ENCODE measurements around the gene NOL9. TPM values are rescaled to one million over a fixed set of nuclear protein-coding genes. Genes with fewer than 3 reads are reported as not detected.

The NOL9 gene
- total and polyA plus RNA-seq, 2 of the 13 experiments (the other 11 are each of a cell fraction or from before 2014, with no cell fraction given), result 18.0 to 24.7 TPM

DNA sequence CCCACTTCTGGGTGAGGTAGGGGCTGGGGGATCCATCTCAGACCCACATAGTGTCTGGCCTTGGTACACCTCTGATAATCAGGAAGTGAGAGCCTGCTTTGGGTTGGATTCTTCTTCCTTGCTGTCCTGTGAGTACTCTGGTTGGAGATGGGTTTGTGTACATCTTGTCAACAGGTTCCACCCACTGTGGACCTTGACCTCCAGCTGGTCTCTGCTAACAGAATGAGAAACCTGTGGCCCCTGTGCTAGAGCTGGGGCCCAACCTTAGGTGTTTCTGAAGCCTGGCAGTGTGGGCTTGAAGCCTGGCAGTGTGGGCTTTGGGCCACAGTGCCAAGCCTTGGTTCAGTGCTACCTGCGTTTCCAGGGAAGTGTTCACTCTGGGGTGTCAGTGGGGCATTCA is 28.1 kb upstream of the NOL9 start (continued):
- TF ChIP-seq RXRA (CRISPR knock-in tag; IDR thresholded peaks at IDR 0.05), result peak; percentile 75; the same call in 1 of the 2 replicates
- TF ChIP-seq, protein P1, sequence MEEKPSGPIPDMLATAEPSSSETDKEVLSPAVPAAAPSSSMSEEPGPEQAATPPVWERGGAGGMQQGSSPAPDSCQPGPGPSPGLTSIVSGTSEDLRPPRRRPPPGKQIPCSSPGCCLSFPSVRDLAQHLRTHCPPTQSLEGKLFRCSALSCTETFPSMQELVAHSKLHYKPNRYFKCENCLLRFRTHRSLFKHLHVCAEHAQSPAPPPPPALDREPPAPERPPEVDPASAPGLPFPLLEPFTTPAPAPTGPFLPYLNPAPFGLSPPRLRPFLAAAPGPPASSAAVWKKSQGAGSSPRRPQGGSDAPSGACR (CRISPR knock-in tag; IDR thresholded peaks at IDR 0.05), result no peak
- TF ChIP-seq AKAP8 (CRISPR knock-in tag; IDR thresholded peaks at IDR 0.05), result no peak
- TF ChIP-seq NONO (IDR thresholded peaks at IDR 0.05), result no peak
- peak; percentile 83 for TF ChIP-seq NONO (CRISPR knock-in tag; conservative IDR thresholded peaks at IDR 0.05)
- TF ChIP-seq, protein P2, sequence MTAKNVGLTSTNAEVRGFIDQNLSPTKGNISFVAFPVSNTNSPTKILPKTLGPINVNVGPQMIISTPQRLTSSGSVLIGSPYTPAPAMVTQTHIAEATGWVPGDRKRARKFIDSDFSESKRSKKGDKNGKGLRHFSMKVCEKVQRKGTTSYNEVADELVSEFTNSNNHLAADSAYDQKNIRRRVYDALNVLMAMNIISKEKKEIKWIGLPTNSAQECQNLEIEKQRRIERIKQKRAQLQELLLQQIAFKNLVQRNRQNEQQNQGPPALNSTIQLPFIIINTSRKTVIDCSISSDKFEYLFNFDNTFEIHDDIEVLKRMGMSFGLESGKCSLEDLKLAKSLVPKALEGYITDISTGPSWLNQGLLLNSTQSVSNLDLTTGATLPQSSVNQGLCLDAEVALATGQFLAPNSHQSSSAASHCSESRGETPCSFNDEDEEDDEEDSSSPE (CRISPR knock-in tag; IDR thresholded peaks at IDR 0.05), result no peak
- TF ChIP-seq BCL6 (CRISPR knock-in tag; IDR thresholded peaks at IDR 0.05), result peak; percentile 67
- TF ChIP-seq ARNT2 (CRISPR knock-in tag; IDR thresholded peaks at IDR 0.05; ENCODE audit: low read depth), result no peak
- 0 out of 2 replicates have a peak, but pooled peaks have one; percentile 26 for TF ChIP-seq KMT2B (CRISPR knock-in tag; IDR thresholded peaks at IDR 0.05)
- TF ChIP-seq ZNF850 (CRISPR knock-in tag; conservative IDR thresholded peaks at IDR 0.05), result no peak
- TF ChIP-seq, protein P3, sequence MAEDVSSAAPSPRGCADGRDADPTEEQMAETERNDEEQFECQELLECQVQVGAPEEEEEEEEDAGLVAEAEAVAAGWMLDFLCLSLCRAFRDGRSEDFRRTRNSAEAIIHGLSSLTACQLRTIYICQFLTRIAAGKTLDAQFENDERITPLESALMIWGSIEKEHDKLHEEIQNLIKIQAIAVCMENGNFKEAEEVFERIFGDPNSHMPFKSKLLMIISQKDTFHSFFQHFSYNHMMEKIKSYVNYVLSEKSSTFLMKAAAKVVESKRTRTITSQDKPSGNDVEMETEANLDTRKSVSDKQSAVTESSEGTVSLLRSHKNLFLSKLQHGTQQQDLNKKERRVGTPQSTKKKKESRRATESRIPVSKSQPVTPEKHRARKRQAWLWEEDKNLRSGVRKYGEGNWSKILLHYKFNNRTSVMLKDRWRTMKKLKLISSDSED (CRISPR knock-in tag; IDR thresholded peaks at IDR 0.05), result no peak
- TF ChIP-seq ZNF101 (CRISPR knock-in tag; IDR thresholded peaks at IDR 0.05; ENCODE audit: borderline replicate concordance, low read depth), result no peak
- no peak for TF ChIP-seq ZNF724P (CRISPR knock-in tag; IDR thresholded peaks at IDR 0.05; ENCODE audit: borderline replicate concordance)
- TF ChIP-seq, protein P4, sequence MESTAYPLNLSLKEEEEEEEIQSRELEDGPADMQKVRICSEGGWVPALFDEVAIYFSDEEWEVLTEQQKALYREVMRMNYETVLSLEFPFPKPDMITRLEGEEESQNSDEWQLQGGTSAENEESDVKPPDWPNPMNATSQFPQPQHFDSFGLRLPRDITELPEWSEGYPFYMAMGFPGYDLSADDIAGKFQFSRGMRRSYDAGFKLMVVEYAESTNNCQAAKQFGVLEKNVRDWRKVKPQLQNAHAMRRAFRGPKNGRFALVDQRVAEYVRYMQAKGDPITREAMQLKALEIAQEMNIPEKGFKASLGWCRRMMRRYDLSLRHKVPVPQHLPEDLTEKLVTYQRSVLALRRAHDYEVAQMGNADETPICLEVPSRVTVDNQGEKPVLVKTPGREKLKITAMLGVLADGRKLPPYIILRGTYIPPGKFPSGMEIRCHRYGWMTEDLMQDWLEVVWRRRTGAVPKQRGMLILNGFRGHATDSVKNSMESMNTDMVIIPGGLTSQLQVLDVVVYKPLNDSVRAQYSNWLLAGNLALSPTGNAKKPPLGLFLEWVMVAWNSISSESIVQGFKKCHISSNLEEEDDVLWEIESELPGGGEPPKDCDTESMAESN (CRISPR knock-in tag; conservative IDR thresholded peaks at IDR 0.05), result 0 out of 2 replicates have a peak, but pooled peaks have one; percentile 34
- no peak for TF ChIP-seq MZF1 (CRISPR knock-in tag; IDR thresholded peaks at IDR 0.05; ENCODE audit: borderline replicate concordance)
- TF ChIP-seq KAT8 (CRISPR knock-in tag; IDR thresholded peaks at IDR 0.05), result peak; percentile 86
- TF ChIP-seq ZNF619 (CRISPR knock-in tag; IDR thresholded peaks at IDR 0.05), result no peak
- TF ChIP-seq, protein P5, sequence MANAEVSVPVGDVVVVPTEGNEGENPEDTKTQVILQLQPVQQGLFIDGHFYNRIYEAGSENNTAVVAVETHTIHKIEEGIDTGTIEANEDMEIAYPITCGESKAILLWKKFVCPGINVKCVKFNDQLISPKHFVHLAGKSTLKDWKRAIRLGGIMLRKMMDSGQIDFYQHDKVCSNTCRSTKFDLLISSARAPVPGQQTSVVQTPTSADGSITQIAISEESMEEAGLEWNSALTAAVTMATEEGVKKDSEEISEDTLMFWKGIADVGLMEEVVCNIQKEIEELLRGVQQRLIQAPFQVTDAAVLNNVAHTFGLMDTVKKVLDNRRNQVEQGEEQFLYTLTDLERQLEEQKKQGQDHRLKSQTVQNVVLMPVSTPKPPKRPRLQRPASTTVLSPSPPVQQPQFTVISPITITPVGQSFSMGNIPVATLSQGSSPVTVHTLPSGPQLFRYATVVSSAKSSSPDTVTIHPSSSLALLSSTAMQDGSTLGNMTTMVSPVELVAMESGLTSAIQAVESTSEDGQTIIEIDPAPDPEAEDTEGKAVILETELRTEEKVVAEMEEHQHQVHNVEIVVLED (CRISPR knock-in tag; IDR thresholded peaks at IDR 0.05; ENCODE audit: borderline replicate concordance), result no peak; the same call in 1 of the 2 replicates
- TF ChIP-seq, protein P6, sequence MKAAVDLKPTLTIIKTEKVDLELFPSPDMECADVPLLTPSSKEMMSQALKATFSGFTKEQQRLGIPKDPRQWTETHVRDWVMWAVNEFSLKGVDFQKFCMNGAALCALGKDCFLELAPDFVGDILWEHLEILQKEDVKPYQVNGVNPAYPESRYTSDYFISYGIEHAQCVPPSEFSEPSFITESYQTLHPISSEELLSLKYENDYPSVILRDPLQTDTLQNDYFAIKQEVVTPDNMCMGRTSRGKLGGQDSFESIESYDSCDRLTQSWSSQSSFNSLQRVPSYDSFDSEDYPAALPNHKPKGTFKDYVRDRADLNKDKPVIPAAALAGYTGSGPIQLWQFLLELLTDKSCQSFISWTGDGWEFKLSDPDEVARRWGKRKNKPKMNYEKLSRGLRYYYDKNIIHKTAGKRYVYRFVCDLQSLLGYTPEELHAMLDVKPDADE (CRISPR knock-in tag; IDR thresholded peaks at IDR 0.05), result no peak
- no peak for TF ChIP-seq ZNF354B (CRISPR knock-in tag; IDR thresholded peaks at IDR 0.05)
- TF ChIP-seq ZNF264 (CRISPR knock-in tag; IDR thresholded peaks at IDR 0.05), result 0 out of 2 replicates have a peak, but pooled peaks have one; percentile 30
- TF ChIP-seq, protein P7, sequence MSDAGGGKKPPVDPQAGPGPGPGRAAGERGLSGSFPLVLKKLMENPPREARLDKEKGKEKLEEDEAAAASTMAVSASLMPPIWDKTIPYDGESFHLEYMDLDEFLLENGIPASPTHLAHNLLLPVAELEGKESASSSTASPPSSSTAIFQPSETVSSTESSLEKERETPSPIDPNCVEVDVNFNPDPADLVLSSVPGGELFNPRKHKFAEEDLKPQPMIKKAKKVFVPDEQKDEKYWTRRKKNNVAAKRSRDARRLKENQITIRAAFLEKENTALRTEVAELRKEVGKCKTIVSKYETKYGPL (CRISPR knock-in tag; IDR thresholded peaks at IDR 0.05), result no peak
- no peak for TF ChIP-seq ZNF180 (CRISPR knock-in tag; IDR thresholded peaks at IDR 0.05; ENCODE audit: borderline replicate concordance, low read depth)
